NCI-H524 (cell line): ENCODE measurements around the gene CENPV.
A peak's percentile ranks its signal among the peaks of the same experiment; 100 is the strongest.
"Not testable (repeated sequence)": the region's sequence is repeated elsewhere in the genome, so short reads cannot be mapped to it uniquely, and the experiment has no call there.

Experiments used
- DNase-seq, 2 experiments: peaks; one replicate each; lab custom pipeline; 2025; lab: John Stamatoyannopoulos, UW

CENPV gene

GRCh38 chr17:16353317-16354174, at the start of gene CENPV:
CENPV (minus strand) TSS chr17:16353469; CDS start chr17:16353436, 33 bp downstream.
- DNase-seq: peak in 1 of 2 experiments; percentile 71

- peak in 1 of 2 experiments; percentile 32 for DNase-seq
These were observed 45.3 kb upstream of the CENPV start for GRCh38 chr17:16398270-16399267.

GRCh38 chr17:16396693-16397092, 43.4 kb upstream of the CENPV start:
- DNase-seq: not testable (repeated sequence)

- DNase-seq: peak in 1 of 2 experiments; percentile 21
These were observed 42.6 kb upstream of the CENPV start for GRCh38 chr17:16395887-16396286.

GRCh38 chr17:16392491-16392890, 39.2 kb upstream of the CENPV start:
- not testable (repeated sequence) for DNase-seq

GRCh38 chr17:16391451-16391850, 38.2 kb upstream of the CENPV start:
- DNase-seq: no peak

GRCh38 chr17:16386126-16386507, 32.8 kb upstream of the CENPV start:
- not testable (repeated sequence) for DNase-seq

- no peak for DNase-seq
These were observed 31.3 kb upstream of the CENPV start for GRCh38 chr17:16384557-16384956.

- no peak for DNase-seq
These were observed 30.6 kb upstream of the CENPV start for GRCh38 chr17:16383772-16384287.

- DNase-seq: no peak
These were observed 29.9 kb upstream of the CENPV start for GRCh38 chr17:16383216-16383615.

GRCh38 chr17:16381496-16381820, 28.2 kb upstream of the CENPV start:
- no peak for DNase-seq

GRCh38 chr17:16380640-16381495, 27.6 kb upstream of the CENPV start, which contains the start of gene UBB:
UBB (plus strand) TSS chr17:16381091; CDS start chr17:16381908, 817 bp downstream.
- peak; percentile 99 for DNase-seq

GRCh38 chr17:16379654-16380053, 26.4 kb upstream of the CENPV start:
- DNase-seq: no peak

- DNase-seq: no peak
These were observed 25.5 kb upstream of the CENPV start for GRCh38 chr17:16378636-16379282.

- no peak for DNase-seq
These were observed 24.7 kb upstream of the CENPV start for GRCh38 chr17:16377941-16378341.

GRCh38 chr17:16374146-16374938, 21.1 kb upstream of the CENPV start:
- DNase-seq: no peak

- DNase-seq: peak in 1 of 2 experiments; percentile 29
These were observed 18.5 kb upstream of the CENPV start for GRCh38 chr17:16371742-16372141.

GRCh38 chr17:16364625-16365024, 11.4 kb upstream of the CENPV start:
- DNase-seq: no peak

GRCh38 chr17:16363749-16364536, 10.7 kb upstream of the CENPV start:
- peak; percentile 75 to 81 for DNase-seq
